PFSK-1 (cell line): Measurements from ENCODE around the gene INO80D.

Source experiments
- FOXP2 ChIP-seq: optimal IDR thresholded peaks from 2 replicates; pipeline ENCODE3; 2011; ENCODE audit warnings: borderline replicate concordance, control low read depth, inconsistent platforms; ENCODE audit not compliant: insufficient read depth; ENCODE audit errors: extremely low read length, extremely low read depth
- POLR2AphosphoS5 ChIP-seq: IDR thresholded peaks from 2 replicates; pipeline ENCODE4 v1.6.1; 2012; ENCODE audit warnings: low read depth, mild to moderate bottlenecking, control low read depth, low read length, moderate library complexity
- SIN3A ChIP-seq: IDR thresholded peaks from 2 replicates; pipeline ENCODE4 v1.6.1; 2012; ENCODE audit warnings: mild to moderate bottlenecking, low read length, moderate library complexity, borderline replicate concordance; ENCODE audit not compliant: insufficient read depth
- TAF1 ChIP-seq: IDR thresholded peaks from 2 replicates; pipeline ENCODE4 v1.6.1; 2012; ENCODE audit warnings: low read length, control low read depth, borderline replicate concordance; ENCODE audit not compliant: insufficient read depth
- TF ChIP-seq, protein P1 (sequence below), 2 experiments: IDR thresholded peaks; 2 replicates each; pipeline versions ENCODE4 v1.6.1 to v1.8.0; 2011 to 2012; ENCODE audit warnings: low read depth in 2 of 2, low read length in 2 of 2, control low read depth in 1 of 2, inconsistent platforms in 1 of 2, mild to moderate bottlenecking in 1 of 2, moderate library complexity in 1 of 2; ENCODE audit not compliant: insufficient read depth in 1 of 2

Gene INO80D

DNA sequence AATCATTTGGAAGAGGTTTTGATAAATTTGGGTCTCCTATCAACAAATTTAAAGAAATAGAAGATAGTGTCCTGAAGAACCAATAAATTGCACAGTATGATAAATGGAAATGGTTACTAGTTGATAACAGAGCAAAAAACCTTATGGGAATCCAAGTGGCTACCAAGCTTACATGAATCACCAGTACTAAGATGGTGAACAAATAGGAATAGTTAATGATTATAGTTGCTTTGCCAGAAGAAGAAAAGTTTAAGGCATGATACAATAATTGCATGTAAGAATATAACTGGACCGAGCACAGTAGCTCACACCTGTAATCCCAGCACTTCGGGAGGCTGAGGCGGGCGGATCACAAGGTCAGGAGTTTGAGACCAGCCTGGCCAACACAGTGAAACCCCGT lies 19.6 kb upstream of the INO80D start:
- TF ChIP-seq POLR2AphosphoS5 (no peak), SIN3A (no peak), TAF1 (no peak), FOXP2 (no peak)
- TF ChIP-seq, protein P1, sequence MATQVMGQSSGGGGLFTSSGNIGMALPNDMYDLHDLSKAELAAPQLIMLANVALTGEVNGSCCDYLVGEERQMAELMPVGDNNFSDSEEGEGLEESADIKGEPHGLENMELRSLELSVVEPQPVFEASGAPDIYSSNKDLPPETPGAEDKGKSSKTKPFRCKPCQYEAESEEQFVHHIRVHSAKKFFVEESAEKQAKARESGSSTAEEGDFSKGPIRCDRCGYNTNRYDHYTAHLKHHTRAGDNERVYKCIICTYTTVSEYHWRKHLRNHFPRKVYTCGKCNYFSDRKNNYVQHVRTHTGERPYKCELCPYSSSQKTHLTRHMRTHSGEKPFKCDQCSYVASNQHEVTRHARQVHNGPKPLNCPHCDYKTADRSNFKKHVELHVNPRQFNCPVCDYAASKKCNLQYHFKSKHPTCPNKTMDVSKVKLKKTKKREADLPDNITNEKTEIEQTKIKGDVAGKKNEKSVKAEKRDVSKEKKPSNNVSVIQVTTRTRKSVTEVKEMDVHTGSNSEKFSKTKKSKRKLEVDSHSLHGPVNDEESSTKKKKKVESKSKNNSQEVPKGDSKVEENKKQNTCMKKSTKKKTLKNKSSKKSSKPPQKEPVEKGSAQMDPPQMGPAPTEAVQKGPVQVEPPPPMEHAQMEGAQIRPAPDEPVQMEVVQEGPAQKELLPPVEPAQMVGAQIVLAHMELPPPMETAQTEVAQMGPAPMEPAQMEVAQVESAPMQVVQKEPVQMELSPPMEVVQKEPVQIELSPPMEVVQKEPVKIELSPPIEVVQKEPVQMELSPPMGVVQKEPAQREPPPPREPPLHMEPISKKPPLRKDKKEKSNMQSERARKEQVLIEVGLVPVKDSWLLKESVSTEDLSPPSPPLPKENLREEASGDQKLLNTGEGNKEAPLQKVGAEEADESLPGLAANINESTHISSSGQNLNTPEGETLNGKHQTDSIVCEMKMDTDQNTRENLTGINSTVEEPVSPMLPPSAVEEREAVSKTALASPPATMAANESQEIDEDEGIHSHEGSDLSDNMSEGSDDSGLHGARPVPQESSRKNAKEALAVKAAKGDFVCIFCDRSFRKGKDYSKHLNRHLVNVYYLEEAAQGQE (IDR thresholded peaks at IDR 0.05; ENCODE audit: insufficient read depth in 1 of 2, low read depth in 2 of 2, low read length in 2 of 2): no peak

DNA sequence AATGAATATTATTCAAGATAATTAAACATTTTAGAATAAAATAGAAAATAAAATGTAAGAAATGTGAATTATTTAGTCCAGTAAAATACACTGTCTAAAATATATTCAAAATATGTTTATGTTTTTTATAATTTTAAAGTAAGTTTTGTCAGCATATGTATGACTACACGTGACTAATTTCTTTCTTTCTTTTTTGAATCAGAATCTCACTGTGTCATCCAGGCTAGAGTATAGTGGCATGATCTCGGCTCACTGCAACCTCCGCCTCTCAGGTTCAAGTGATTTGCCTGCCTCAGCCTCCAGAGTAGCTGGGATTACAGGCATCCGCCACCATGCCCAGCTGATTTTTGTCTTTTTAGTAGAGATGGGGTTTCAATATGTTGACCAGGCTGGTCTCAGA lies 19.1 kb upstream of the INO80D start:
- TF ChIP-seq, protein P1 (IDR thresholded peaks at IDR 0.05; ENCODE audit: insufficient read depth in 1 of 2, low read depth in 2 of 2, low read length in 2 of 2): no peak
- TF ChIP-seq TAF1 (no peak), FOXP2 (no peak), SIN3A (no peak), POLR2AphosphoS5 (no peak)

DNA sequence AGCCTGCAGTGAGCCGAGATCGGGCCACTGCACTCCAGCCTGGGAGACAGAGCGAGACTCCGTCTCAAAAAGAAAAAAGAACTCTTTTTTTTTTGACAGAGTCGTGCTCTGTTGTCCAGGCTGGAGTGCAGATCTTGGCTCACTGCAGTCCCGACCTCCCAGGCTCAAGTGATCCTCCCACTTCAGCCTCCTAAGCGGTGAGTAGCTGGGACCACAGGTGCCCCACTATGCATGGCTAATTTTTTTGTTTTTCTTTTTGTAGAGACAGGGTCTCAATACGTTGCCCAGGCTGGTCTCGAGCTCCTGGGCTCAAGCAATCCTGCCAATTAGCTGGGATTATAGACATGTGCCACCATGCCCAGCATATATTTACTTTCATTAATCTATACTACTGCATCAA lies 12.5 kb upstream of the INO80D start:
- TF ChIP-seq FOXP2 (no peak), TAF1 (no peak), SIN3A (no peak), POLR2AphosphoS5 (no peak)
- TF ChIP-seq, protein P1 (IDR thresholded peaks at IDR 0.05; ENCODE audit: insufficient read depth in 1 of 2, low read depth in 2 of 2, low read length in 2 of 2): no peak

DNA sequence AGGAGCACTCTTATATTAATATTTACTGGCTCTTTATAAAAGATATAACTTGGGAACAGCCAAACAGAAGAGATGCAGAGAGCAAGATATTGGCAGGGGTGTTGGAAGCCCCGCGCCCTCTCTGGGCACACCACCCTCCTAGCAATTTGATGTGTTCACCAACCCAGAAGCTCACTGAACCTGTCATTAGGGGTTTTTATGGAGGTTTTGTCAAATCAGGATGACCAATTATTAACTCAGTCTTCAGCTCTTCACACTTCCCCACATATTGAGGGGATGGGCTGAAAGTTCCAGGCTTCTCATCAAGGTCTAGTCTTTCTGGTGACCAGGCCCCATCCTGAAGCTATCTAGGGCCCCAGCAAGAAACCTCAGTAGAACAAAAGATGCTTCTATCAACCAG lies 10.9 kb upstream of the INO80D start:
- no peak for TF ChIP-seq SIN3A
- no peak for TF ChIP-seq POLR2AphosphoS5
- TF ChIP-seq FOXP2: no peak
- no peak for TF ChIP-seq TAF1
- TF ChIP-seq, protein P1 (IDR thresholded peaks at IDR 0.05; ENCODE audit: insufficient read depth in 1 of 2, low read depth in 2 of 2, low read length in 2 of 2): no peak

DNA sequence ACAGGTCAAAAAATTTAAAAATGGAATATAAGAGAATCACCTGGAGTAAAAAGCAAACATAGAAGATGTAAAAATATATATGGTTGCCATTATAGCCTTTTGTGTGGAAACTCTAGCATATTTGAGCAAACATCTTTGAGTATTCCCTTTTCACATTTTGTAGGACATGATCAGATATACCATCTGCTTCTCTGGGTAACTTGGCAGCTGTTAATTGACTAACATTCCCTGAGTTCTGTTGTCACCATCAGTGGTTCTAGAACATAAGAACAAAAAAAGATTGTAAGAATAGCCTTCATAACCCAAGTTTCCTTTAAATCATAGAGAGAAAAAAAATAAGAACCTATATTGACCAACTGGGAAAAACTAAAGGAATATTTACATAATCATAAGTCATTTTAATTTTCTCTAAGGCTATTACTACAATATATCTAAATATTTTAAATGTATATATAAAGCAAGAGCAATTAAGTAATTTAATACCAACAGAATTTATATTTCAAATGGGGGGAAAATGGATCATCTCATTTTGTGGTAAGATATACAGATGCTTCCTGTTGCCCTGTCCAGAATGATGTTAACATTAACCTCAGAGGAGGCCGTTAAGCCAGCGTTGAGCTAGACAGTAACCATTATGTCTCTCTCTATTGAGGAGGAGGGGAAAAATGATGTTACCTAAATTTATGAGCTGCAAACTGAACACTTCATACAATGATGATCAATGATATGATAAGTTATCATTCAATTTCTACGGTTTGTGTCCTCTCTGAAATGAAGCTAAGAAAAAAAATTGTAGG lies 9.8 kb upstream of the INO80D start:
- TF ChIP-seq POLR2AphosphoS5 (no peak), TAF1 (no peak), SIN3A (no peak), FOXP2 (no peak)
- TF ChIP-seq, protein P1 (IDR thresholded peaks at IDR 0.05; ENCODE audit: insufficient read depth in 1 of 2, low read depth in 2 of 2, low read length in 2 of 2): no peak
